DMS53 treated with DMSO at 0.1 percent for 48 hours (cell line): ENCODE measurements around the gene ARSG.
"Not testable (repeated sequence)": the region's sequence is repeated elsewhere in the genome, so short reads cannot be mapped to it uniquely, and the experiment has no call there.

ENCODE experiments used
- DNase-seq: peaks from one replicate; lab custom pipeline; 2025; ENCODE audit not compliant: unreplicated experiment; lab: John Stamatoyannopoulos, UW

ARSG gene

GRCh38 chr17:68391561-68392268, 100.4 kb downstream of the ARSG start:
- no peak for DNase-seq

- no peak for DNase-seq
Observed at GRCh38 chr17:68394608-68395331, 103.5 kb downstream of the ARSG start.

DNA sequence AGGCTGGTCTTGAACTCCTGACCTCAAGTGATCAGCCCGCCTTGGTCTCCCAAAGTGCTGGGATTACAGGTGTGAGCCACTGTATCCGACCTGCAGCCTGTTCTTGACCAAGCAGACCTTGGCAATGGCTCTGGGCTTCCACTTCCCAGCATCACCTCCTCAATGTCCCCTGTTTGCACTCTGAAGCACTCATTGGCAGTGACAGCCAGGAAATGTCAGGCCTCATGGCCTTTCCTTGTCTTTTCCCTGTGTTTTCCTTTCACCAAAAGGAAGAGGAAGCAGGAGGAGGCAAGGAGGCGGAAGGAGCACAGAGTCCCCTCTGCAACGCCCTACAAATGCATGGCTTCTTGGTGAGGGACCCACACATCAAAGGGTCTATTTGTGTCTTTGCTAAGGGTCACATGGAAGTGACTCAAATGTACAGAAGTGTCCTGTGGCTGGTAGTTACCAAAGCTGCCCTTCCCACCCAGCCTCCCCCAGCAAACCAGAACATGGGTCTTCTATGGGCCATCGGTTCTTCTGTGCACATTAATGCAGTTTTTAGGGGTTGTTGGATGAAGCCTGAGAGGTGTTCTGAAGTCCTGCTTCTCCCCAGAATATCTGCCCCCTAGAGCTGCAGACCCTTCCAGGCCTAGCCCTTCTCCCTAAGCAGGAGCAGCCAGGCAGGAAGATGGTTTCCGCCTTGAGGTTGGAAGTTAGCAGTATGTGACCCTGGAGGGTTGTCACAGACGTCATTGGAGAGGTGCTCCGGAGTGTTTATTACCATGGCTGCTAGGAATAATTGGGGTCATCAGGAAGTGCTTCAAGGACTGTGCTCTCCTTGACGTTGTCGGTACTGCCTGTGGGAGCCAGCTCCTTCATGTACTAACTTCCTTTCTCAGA, 105.2 kb downstream of the ARSG start:
- no peak for DNase-seq

GRCh38 chr17:68397108-68397536, 105.8 kb downstream of the ARSG start:
- no peak for DNase-seq

GRCh38 chr17:68398691-68399637, 107.7 kb downstream of the ARSG start:
- DNase-seq, result peak; percentile 48

- no peak for DNase-seq
Observed at GRCh38 chr17:68399638-68400403, 108.5 kb downstream of the ARSG start.

- no peak for DNase-seq
Observed at GRCh38 chr17:68400404-68400735, 109.1 kb downstream of the ARSG start.

DNA sequence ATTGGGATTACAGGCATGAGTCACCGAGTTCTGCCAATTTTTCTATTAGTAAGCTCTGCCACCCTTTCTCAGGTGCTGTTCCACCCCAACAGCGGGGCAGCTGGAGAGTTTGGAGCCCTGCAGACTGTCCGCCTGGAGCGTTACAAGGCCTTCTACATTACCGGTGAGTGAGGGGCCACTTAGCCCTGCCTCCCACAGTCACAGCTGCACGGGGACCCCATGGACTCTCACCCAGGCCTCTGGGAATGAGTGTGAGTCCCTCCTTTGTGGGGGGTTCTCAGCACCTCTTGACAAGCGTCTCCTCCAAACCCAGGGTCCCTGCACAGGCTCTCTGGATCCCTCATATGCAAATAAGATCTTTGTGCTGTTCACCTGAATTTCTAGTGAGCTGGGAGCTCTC, 110.0 kb downstream of the ARSG start:
- no peak for DNase-seq

GRCh38 chr17:68403122-68403521, 111.8 kb downstream of the ARSG start:
- DNase-seq, result no peak

DNA sequence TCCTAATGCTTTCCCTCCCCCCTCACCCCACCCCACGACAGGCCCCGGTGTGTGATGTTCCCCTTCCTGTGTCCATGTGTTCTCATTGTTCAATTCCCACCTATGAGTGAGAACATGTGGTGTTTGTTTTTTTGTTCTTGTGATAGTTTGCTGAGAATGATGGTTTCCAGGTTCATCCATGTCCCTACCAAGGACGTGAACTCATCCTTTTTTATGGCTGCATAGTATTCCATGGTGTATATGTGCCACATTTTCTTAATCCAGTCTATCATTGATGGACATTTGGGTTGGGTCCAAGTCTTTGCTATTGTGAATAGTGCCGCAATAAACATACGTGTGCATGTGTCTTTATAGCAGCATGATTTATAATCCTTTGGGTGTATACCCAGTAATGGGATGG, 112.5 kb downstream of the ARSG start:
- DNase-seq, result not testable (repeated sequence)

DNA sequence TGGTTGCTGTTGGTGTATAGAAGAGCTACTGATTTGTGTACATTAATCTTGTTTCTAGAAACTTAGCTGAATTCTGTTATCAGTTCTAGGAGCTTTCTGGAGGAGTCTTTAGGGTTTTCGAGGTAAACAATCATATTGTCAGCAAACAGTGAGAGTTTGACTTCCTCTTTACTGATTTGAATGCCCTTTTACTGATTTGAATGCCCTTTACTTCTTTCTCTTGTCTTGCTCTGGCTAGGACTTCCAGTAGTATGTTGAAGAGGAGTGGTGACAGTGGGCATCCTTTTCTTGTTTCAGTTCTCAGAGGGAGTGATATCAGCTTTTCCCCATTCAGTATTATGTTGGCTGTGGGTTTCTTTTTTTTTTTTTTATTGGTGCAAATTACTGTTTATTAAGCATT, 116.4 kb downstream of the ARSG start:
- not testable (repeated sequence) for DNase-seq

DNA sequence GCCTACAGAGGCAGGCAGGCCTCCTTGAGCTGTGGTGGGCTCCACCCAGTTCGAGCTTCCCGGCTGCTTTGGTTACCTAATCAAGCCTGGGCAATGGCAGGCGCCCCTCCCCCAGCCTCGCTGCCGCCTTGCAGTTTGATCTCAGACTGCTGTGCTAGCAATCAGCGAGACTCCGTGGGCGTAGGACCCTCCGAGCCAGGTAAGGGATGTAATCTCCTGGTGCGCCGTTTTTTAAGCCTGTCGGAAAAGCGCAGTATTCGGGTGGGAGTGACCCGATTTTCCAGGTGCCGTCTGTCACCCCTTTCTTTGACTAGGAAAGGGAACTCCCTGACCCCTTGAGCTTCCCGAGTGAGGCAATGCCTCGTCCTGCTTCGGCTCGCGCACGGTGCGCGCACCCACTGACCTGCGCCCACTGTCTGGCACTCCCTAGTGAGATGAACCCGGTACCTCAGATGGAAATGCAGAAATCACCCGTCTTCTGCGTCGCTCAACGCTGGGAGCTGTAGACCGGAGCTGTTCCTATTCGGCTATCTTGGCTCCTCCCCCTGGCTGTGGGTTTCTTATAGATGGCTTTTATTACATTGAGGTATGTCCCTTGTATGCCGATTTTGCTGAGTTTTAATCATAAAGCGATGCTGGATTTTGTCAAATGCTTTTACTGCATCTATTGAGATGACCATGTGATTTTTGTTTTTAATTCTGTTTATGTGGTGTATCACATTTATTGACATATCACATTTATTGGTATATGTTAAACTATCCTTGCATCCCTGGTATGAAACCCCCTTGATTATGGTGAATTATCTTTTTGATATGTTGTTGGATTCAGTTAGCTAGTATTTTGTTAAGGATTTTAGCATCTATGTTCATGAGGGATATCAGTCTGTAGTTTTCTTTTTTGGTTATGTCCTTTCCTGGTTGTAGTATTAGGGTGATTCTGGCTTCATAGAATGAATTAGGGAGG, 122.6 kb downstream of the ARSG start:
- DNase-seq, result peak; percentile 10

DNA sequence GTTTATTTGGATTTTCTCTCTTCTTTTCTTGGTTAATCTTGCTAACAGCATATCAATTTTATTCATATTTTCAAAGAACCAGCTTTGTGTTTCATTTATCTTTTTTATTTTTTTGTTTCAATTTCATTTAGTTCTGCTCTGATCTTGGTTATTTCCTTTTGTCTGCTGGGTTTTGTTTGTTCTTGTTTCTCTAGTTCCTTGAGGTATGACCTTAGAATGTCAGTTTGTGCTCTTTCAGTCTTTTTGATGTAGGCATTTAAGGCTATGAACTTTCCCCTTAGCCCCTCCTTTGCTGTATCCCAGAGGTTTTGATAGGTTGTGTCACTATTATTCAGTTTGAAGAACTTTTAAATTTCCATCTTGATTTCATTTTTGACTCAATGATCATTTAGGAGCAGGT, 123.6 kb downstream of the ARSG start:
- DNase-seq, result not testable (repeated sequence)

- no peak for DNase-seq
Observed at GRCh38 chr17:68417317-68417716, 126.0 kb downstream of the ARSG start.

DNA sequence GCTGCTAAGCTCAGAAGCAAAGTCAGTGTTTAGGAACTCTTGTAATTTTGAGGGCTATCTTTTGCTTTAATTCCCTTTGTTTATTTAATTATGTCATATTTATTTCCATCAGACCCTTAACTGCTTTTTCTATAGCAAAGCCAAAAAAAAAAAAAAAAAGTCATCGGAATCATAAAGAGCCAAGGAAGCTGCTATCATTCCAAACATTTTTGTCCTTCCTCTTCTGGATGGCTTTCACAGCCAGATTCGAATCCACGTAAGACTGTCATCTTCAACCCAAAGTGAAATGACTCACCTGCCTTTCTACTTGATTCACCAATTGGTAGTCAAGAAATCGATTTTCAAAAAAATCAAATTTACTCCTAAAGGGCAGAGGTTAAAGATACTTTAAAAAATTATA, 127.6 kb downstream of the ARSG start:
- no peak for DNase-seq

GRCh38 chr17:68420065-68420464, 128.8 kb downstream of the ARSG start:
- DNase-seq, result no peak

DNA sequence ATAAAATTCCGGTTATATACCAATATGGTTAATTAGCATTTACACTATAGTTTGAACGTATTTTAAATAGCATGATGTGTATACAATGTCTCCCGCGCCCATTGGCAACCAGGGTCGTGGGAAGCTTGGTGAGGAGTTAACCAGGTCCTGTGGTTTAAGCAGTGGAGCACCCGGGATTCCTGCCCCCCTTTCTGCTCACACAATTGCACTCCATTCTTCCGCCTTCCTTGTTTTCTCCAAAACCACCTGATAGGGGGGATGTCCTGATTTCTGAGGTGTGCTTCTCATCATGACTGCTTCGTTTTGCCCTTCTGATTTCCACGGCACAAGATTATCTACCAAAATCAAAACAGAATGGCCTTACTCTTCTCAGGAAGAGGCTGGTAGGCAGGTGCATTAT, 130.2 kb downstream of the ARSG start:
- DNase-seq, result no peak

DNA sequence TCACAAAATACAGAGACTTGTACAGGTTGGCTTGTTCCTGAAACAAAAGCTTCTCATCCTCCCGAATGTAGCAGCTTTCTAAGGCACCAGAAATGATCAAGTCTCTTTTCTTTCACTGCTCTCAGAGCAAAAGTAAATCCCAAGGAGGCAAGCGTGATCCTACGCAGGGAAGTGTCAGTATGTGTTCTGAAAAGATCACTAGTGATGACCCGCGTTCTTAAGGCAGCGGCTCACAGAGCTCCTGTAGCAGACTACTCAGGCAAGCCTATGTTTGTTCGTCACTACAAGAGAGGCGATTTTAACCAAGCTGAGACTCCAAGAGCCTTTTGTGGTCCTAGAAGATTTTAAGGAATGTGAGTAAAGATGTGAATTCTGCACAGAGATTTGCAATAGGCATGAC, 131.5 kb downstream of the ARSG start:
- no peak for DNase-seq

- DNase-seq, result no peak
Observed at GRCh38 chr17:68423251-68423650, 132.0 kb downstream of the ARSG start.
